OCI-LY1 (cell line): ENCODE measurements around the gene DHH.

ENCODE experiments used
- EZH2 ChIP-seq: fragments of 200-600 bp; sonication (generic), shearing (Covaris generic); IDR thresholded peaks from 2 replicates; pipeline ENCODE4 v1.8.0; 2017; ENCODE audit warnings: borderline replicate concordance, mixed run types, mild to moderate bottlenecking, antibody characterized with exemption, low read length, moderate library complexity, mixed read lengths
- TF ChIP-seq, protein P1 (sequence below): fragments of 200-600 bp; sonication (generic), shearing (Covaris generic); IDR thresholded peaks from 2 replicates; pipeline ENCODE4 v1.5.1; 2017; ENCODE audit warnings: mild to moderate bottlenecking, antibody characterized with exemption, low read length, moderate library complexity, mixed read lengths

DNA sequence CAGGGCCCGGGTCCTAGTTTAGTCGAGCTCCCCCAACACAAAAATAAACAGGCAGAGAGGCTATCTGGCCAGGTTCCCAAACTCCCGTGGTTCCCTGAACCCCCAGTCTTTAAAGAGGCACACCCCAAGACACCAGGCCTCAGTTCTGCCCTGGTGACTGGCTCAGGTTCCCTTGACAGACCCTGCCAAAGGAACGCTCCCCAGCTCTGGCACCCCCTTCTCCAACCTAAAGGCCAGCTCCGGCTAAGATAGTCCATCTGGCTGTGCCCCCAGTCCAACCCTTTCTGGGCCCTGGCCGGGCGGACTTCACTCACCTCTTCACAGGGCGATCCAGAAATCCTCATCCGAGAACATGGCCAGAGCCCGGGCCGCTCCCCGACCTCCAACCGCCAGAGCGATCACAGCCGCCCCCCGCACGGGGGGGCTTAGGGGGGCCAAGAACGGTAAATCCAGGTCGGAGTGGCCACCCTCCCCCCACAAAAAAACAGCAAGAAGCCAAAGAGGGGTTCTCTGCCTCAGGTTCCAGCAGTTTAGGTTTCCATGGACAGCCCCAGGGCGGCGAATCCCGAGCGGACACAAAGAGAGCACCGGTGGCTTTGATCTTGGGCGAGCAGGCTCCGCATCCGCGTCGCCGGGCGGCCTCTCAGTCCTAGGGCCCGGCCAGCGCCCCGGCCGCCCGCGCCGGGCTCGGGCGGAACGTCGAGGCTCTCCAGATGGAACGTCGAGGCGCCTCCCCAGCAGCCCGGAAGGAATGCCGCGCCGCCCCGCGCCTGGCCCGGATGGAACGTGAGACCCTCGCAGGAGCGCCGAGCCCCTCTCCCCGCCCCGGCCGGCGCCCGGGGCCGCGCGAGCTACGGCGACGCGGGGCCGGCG lies 35.1 kb downstream of the DHH start:
- TF ChIP-seq, protein P1, sequence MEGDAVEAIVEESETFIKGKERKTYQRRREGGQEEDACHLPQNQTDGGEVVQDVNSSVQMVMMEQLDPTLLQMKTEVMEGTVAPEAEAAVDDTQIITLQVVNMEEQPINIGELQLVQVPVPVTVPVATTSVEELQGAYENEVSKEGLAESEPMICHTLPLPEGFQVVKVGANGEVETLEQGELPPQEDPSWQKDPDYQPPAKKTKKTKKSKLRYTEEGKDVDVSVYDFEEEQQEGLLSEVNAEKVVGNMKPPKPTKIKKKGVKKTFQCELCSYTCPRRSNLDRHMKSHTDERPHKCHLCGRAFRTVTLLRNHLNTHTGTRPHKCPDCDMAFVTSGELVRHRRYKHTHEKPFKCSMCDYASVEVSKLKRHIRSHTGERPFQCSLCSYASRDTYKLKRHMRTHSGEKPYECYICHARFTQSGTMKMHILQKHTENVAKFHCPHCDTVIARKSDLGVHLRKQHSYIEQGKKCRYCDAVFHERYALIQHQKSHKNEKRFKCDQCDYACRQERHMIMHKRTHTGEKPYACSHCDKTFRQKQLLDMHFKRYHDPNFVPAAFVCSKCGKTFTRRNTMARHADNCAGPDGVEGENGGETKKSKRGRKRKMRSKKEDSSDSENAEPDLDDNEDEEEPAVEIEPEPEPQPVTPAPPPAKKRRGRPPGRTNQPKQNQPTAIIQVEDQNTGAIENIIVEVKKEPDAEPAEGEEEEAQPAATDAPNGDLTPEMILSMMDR: no peak
- no peak for TF ChIP-seq EZH2
